ENCODE data around the gene LYPD3. TPM values are rescaled to one million over a fixed set of nuclear protein-coding genes. Genes with fewer than 3 reads are reported as not detected.

Gene LYPD3
- total and polyA plus RNA-seq, 12 donors = 0.14 to 0.75 (median 0.36) TPM; not detected in 2

DNA sequence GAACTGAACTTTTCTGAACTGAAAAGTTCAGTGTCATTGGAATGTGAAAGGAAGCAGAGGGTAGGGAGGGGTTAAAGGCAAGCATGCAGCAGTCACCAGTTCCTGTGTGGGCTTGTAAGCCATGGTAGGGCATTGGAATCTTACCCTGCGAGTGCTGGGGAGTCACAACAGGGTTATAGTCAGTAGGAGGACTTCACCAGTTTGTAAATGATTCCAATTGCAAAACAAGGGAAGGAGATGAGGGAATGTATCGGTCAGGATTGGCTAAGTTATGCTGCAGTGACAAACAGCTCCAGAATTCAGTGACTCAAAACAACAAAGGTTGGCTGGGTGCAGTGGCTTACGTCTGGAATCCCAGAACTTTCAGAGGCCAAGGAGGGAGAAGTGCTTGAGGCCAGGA, 12.8 kb downstream of the LYPD3 start:
- intact Hi-C loops (cut with DNase I) = loop anchor here in 2 of 10 donors (5.0 to 10.0 kb wide), 2 partner anchors 50 to 202 kb away; partner anchors contain the start of gene PHLDB3 (in 1 of the 2)
- TF ChIP-seq, protein P1, sequence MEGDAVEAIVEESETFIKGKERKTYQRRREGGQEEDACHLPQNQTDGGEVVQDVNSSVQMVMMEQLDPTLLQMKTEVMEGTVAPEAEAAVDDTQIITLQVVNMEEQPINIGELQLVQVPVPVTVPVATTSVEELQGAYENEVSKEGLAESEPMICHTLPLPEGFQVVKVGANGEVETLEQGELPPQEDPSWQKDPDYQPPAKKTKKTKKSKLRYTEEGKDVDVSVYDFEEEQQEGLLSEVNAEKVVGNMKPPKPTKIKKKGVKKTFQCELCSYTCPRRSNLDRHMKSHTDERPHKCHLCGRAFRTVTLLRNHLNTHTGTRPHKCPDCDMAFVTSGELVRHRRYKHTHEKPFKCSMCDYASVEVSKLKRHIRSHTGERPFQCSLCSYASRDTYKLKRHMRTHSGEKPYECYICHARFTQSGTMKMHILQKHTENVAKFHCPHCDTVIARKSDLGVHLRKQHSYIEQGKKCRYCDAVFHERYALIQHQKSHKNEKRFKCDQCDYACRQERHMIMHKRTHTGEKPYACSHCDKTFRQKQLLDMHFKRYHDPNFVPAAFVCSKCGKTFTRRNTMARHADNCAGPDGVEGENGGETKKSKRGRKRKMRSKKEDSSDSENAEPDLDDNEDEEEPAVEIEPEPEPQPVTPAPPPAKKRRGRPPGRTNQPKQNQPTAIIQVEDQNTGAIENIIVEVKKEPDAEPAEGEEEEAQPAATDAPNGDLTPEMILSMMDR (IDR thresholded peaks at IDR 0.05) = no peak
- no peak for ATAC-seq
- H3K27me3 ChIP-seq = no peaks in the 10 kb centered on the region
- peaks cover 0 to 18% (median 0%) of the 10 kb centered on the region in 9 donors for H3K4me1 ChIP-seq
- 60 to 61% methylated on average over 3 of the region's 3 CpGs for WGBS, 2 donors
- H3K4me3 ChIP-seq = no peak overlapping the region
- H3K27ac ChIP-seq = no peak overlapping the region
- DNase-seq = no peak
- H3K36me3 ChIP-seq = no peaks in the 10 kb centered on the region
- peaks cover 0 to 5% (median 0%) of the 10 kb centered on the region in 11 donors for H3K9me3 ChIP-seq

DNA sequence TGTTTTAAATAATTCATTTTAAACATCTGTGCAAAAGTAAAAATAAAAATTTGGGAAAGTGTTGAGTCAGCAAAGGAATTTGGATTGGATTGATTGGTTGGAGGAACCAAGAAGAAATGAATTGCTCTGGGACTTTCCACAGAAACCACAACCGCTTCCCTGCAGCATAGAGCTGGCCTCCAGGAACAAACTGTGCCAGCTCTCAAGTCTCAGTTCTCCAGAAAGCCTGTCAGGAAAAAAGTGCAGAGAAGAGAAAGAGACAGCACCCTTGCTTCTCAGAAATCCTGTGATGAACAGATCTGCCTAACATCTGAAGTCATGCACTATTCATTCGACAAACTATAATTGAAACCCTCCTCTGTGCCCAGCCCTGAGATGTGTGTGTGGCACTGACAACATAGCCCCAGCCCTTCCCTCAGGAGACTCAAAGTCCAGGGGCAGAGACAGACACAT, 14.8 kb downstream of the LYPD3 start:
- Histone ChIP-seq H3K36me3 (no peaks in the 10 kb centered on the region), H3K4me1 (peaks cover 0 to 20% (median 0%) of the 10 kb centered on the region in 9 donors), H3K27ac (peak overlapping the region in 1 of 10 donors; percentile 31), H3K27me3 (no peaks in the 10 kb centered on the region), H3K4me3 (no peak overlapping the region), H3K9me3 (peaks cover 0 to 5% (median 0%) of the 10 kb centered on the region in 11 donors)
- intact Hi-C loops (cut with DNase I) = loop anchor here in 2 of 10 donors (5.0 to 10.0 kb wide), 2 partner anchors 52 to 204 kb away; partner anchors contain the start of gene PHLDB3 (in 1 of the 2)
- 73 to 81% methylated on average over 2 of the region's 2 CpGs for WGBS, 2 donors
- TF ChIP-seq, protein P1 (IDR thresholded peaks at IDR 0.05) = no peak
- no peak for DNase-seq
- ATAC-seq = peak in 2 of 8 donors; percentile 27 to 34

DNA sequence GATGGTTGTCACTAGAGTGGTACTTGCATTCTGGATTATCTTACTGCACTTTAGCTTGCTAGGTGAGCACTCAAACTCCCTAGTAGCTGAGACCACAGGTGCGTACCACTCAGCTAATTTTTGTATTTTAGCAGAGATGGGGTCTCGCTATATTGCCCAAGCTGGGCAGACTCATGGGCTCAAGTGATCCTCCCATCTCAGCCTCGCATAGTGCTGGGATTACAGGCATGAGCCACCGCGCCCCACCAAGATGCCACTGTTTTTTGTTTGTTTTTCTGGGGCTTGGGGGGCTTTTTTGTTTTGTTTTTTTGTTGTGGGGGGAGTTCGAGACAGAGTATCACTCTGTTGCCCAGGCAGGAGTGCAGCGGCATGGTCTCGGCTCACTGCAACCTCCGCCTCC, 17.8 kb downstream of the LYPD3 start:
- intact Hi-C loops (cut with DNase I) = loop anchor here (1.0 to 10.0 kb wide), 4 partner anchors 71 to 207 kb away; no protein-coding TSS in a partner anchor
- DNase-seq (no peak), ATAC-seq (no peak)
- WGBS, 2 donors = 89 to 92% methylated on average over 9 of the region's 9 CpGs
- Histone ChIP-seq H3K27me3 (no peaks in the 10 kb centered on the region), H3K27ac (no peak overlapping the region), H3K4me1 (peaks cover 0 to 17% (median 0%) of the 10 kb centered on the region in 9 donors), H3K36me3 (no peaks in the 10 kb centered on the region), H3K9me3 (peaks cover 0 to 2% (median 0%) of the 10 kb centered on the region in 11 donors), H3K4me3 (no peak overlapping the region)
- TF ChIP-seq, protein P1 (IDR thresholded peaks at IDR 0.05) = no peak

DNA sequence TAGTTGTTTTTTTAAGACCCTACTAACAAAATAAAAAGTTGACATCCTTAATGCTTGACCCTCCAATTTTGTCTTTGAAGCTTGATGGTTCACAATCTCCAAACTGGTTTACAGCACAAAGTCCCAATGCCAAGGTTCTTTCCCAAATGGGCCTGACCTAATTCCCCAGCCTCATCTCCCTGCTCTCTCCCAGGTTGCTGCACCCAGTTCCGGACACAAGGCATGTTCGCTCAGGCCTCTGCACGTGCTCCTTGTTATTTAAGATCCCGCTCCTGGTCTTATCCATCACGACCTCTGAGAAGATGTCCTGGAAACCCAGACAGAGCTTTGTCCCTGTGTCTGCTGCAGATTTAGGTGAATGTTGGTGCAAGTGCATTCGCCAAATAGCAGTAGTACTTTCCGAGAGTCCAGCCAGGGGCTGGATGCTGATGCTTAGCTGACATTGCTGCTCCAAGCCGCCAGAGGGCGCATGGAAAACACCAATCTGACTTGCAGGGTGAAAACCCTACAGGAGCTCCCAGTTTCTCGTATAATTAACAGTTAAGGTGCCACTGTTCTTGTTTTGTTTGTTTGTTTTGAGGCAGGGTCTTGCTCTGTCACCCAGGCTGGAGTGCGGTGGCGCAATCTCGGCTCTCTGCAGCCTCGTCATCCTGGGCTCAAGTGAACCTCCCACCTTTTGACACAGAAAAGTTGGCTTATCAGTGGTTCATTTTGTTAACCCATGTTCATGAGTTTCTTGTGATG, 18.5 kb downstream of the LYPD3 start:
- intact Hi-C loops (cut with DNase I) = loop anchor here (1.0 to 10.0 kb wide), 4 partner anchors 72 to 208 kb away; no protein-coding TSS in a partner anchor
- H3K4me1 ChIP-seq = peaks cover 0 to 17% (median 0%) of the 10 kb centered on the region in 9 donors
- H3K27me3 ChIP-seq = no peaks in the 10 kb centered on the region
- DNase-seq (peak; percentile 71 to 80), ATAC-seq (peak in 7 of 8 donors; percentile 72 to 87 (median 87))
- H3K4me3 ChIP-seq = no peak overlapping the region
- no peaks in the 10 kb centered on the region for H3K9me3 ChIP-seq
- no peak overlapping the region for H3K27ac ChIP-seq
- TF ChIP-seq, protein P1 (IDR thresholded peaks at IDR 0.05) = peak; percentile 91 to 98 (median 95)
- no peaks in the 10 kb centered on the region for H3K36me3 ChIP-seq
- 26 to 27% methylated on average over 14 of the region's 14 CpGs for WGBS, 2 donors

Measured in heart right ventricle (tissue), 16 donors.